Liver (tissue), 3 donors: ENCODE results near the gene SPSB1.

Experiments used
- HNF4A ChIP-seq, 2 donors: conservative IDR thresholded peaks; 2 replicates each; pipeline ENCODE4 v1.6.1; 2016; ENCODE audit warnings: antibody characterized with exemption in 2 of 2, mild to moderate bottlenecking in 2 of 2
- NR2F2 ChIP-seq: IDR thresholded peaks from 2 replicates; pipeline ENCODE4 v1.6.1; 2016; ENCODE audit warnings: antibody characterized with exemption
- RAD21 ChIP-seq, 2 donors: IDR thresholded peaks; 2 replicates each; pipeline ENCODE4 v1.6.1; 2016; ENCODE audit warnings: antibody characterized with exemption in 2 of 2, mild to moderate bottlenecking in 2 of 2
- SP1 ChIP-seq: IDR thresholded peaks from 2 replicates; pipeline ENCODE4 v1.6.1; 2018; ENCODE audit warnings: antibody characterized with exemption, mild to moderate bottlenecking
- TAF1 ChIP-seq: conservative IDR thresholded peaks from 2 replicates; pipeline ENCODE4 v1.6.1; 2016; ENCODE audit warnings: antibody characterized with exemption, mild to moderate bottlenecking
- TF ChIP-seq, protein P1 (sequence below): fragments of 150-350 bp; IDR thresholded peaks from 2 replicates; pipeline ENCODE4 v1.5.1; 2017; ENCODE audit warnings: improper control_type of control experiment, low read depth, low read length; ENCODE audit not compliant: missing input control
- TF ChIP-seq, protein P2 (sequence below): IDR thresholded peaks from 2 replicates; pipeline ENCODE4 v1.6.1; 2016; ENCODE audit warnings: antibody characterized with exemption, mild to moderate bottlenecking
- donor health status: healthy.
- donor health status: healthy.

DNA sequence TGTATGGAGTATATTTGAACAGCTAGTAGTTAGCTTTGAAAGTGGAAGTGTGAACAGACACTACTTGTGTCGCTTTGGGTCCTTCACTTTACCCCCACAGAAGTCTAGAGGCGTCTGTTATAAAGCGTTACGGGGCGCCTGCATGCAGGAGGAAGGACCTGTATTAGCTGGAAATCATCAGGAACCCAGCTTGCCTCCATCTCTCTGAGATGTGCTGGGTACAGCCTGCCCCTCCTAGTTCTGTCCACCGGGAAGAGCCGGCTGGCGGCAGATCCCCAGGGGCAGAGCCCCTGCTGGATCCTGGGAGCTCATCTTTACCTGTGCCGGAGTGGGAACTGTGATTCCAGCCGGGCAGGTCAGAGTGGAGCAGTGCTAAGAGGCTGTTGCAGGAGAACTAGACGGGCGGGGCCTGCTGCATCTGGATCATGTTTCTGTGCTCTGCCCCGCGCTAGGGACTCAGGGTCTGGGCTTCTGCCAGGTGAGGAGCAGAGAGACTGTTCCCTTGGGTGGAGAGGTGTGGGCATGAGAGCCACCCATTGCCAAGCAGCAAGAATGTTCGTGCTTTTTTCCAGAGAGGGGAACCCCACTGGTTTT is 22.3 kb upstream of the SPSB1 start:
- TF ChIP-seq SP1 (no peak), TAF1 (no peak), NR2F2 (no peak), RAD21 (IDR thresholded peaks at IDR 0.05) (no peak), HNF4A (conservative IDR thresholded peaks at IDR 0.05) (no peak)
- TF ChIP-seq, protein P1, sequence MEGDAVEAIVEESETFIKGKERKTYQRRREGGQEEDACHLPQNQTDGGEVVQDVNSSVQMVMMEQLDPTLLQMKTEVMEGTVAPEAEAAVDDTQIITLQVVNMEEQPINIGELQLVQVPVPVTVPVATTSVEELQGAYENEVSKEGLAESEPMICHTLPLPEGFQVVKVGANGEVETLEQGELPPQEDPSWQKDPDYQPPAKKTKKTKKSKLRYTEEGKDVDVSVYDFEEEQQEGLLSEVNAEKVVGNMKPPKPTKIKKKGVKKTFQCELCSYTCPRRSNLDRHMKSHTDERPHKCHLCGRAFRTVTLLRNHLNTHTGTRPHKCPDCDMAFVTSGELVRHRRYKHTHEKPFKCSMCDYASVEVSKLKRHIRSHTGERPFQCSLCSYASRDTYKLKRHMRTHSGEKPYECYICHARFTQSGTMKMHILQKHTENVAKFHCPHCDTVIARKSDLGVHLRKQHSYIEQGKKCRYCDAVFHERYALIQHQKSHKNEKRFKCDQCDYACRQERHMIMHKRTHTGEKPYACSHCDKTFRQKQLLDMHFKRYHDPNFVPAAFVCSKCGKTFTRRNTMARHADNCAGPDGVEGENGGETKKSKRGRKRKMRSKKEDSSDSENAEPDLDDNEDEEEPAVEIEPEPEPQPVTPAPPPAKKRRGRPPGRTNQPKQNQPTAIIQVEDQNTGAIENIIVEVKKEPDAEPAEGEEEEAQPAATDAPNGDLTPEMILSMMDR = no peak
- TF ChIP-seq, protein P2, sequence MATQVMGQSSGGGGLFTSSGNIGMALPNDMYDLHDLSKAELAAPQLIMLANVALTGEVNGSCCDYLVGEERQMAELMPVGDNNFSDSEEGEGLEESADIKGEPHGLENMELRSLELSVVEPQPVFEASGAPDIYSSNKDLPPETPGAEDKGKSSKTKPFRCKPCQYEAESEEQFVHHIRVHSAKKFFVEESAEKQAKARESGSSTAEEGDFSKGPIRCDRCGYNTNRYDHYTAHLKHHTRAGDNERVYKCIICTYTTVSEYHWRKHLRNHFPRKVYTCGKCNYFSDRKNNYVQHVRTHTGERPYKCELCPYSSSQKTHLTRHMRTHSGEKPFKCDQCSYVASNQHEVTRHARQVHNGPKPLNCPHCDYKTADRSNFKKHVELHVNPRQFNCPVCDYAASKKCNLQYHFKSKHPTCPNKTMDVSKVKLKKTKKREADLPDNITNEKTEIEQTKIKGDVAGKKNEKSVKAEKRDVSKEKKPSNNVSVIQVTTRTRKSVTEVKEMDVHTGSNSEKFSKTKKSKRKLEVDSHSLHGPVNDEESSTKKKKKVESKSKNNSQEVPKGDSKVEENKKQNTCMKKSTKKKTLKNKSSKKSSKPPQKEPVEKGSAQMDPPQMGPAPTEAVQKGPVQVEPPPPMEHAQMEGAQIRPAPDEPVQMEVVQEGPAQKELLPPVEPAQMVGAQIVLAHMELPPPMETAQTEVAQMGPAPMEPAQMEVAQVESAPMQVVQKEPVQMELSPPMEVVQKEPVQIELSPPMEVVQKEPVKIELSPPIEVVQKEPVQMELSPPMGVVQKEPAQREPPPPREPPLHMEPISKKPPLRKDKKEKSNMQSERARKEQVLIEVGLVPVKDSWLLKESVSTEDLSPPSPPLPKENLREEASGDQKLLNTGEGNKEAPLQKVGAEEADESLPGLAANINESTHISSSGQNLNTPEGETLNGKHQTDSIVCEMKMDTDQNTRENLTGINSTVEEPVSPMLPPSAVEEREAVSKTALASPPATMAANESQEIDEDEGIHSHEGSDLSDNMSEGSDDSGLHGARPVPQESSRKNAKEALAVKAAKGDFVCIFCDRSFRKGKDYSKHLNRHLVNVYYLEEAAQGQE = no peak
